ENCODE data around the gene XRN2.
"Not testable (repeated sequence)": the region's sequence is repeated elsewhere in the genome, so short reads cannot be mapped to it uniquely, and the experiment has no call there.

XRN2 gene

GRCh38 chr20:21352703-21353102 is 49.6 kb downstream of the XRN2 start:
- DNase-seq = no peak

GRCh38 chr20:21353236-21353635 is 50.1 kb downstream of the XRN2 start:
- no peak for DNase-seq

GRCh38 chr20:21355981-21356380 is 52.9 kb downstream of the XRN2 start:
- DNase-seq = no peak

- no peak for DNase-seq
These were observed 53.3 kb downstream of the XRN2 start for GRCh38 chr20:21356386-21356785.

GRCh38 chr20:21357844-21358243 is 54.7 kb downstream of the XRN2 start:
- DNase-seq = no peak

GRCh38 chr20:21358737-21359136 is 55.6 kb downstream of the XRN2 start:
- no peak for DNase-seq

- no peak for DNase-seq
These were observed 57.6 kb downstream of the XRN2 start for GRCh38 chr20:21360705-21361104.

- no peak for DNase-seq
These were observed 58.1 kb downstream of the XRN2 start for GRCh38 chr20:21361266-21361665.

GRCh38 chr20:21364413-21364812 is 61.3 kb downstream of the XRN2 start:
- DNase-seq = no peak

GRCh38 chr20:21365771-21366170 is 62.6 kb downstream of the XRN2 start:
- no peak for DNase-seq

- DNase-seq = not testable (repeated sequence)
These were observed 63.1 kb downstream of the XRN2 start for GRCh38 chr20:21366273-21366672.

- no peak for DNase-seq
These were observed 65.7 kb downstream of the XRN2 start for GRCh38 chr20:21368791-21369190.

- DNase-seq = no peak
These were observed 68.1 kb downstream of the XRN2 start for GRCh38 chr20:21371193-21371592.

- DNase-seq = no peak
These were observed 68.9 kb downstream of the XRN2 start for GRCh38 chr20:21372016-21372415.

GRCh38 chr20:21373436-21373835 is 70.3 kb downstream of the XRN2 start:
- no peak for DNase-seq

- no peak for DNase-seq
These were observed 73.5 kb downstream of the XRN2 start for GRCh38 chr20:21376626-21377025.

GRCh38 chr20:21377701-21378100 is 74.6 kb downstream of the XRN2 start:
- DNase-seq = no peak

- no peak for DNase-seq
These were observed 75.1 kb downstream of the XRN2 start for GRCh38 chr20:21378259-21378658.

GRCh38 chr20:21380711-21381110 is 77.6 kb downstream of the XRN2 start:
- no peak for DNase-seq

- no peak for DNase-seq
These were observed 78.5 kb downstream of the XRN2 start for GRCh38 chr20:21381619-21382018.

GRCh38 chr20:21384308-21384892 is 81.3 kb downstream of the XRN2 start:
- DNase-seq = no peak

- no peak for DNase-seq
These were observed 83.0 kb downstream of the XRN2 start for GRCh38 chr20:21386111-21386510.

- DNase-seq = no peak
These were observed 84.4 kb downstream of the XRN2 start for GRCh38 chr20:21387528-21387927.

GRCh38 chr20:21388566-21388965 is 85.4 kb downstream of the XRN2 start:
- DNase-seq = no peak

GRCh38 chr20:21389368-21389767 is 86.2 kb downstream of the XRN2 start:
- no peak for DNase-seq

GRCh38 chr20:21390768-21391167 is 87.6 kb downstream of the XRN2 start:
- DNase-seq = peak; percentile 38
